NT2/D1 (cell line): Measurements from ENCODE around the gene CDH16.

Source experiments
- YY1 ChIP-seq: IDR thresholded peaks from 2 replicates; pipeline ENCODE4 v1.6.1; 2011; ENCODE audit not compliant: insufficient read length, insufficient read depth
- ZNF274 ChIP-seq: IDR thresholded peaks from 2 replicates; pipeline ENCODE4 v1.6.1; 2011; ENCODE audit warnings: mild to moderate bottlenecking, low read depth, low read length

- TF ChIP-seq YY1 (no peak), ZNF274 (no peak)
Measured at GRCh38 chr16:66952430-66953110, 33.9 kb upstream of the CDH16 start.
